Upper lobe of right lung (tissue), 1 donor: ENCODE measurements around the gene DGKI. TPM values are rescaled to one million over a fixed set of nuclear protein-coding genes. Genes with fewer than 3 reads are reported as not detected.

Source experiments
- ATAC-seq: fragments of 200-7000 bp; cut with Tn5 transposase; one replicate; pipeline ENCODE4 v1.9.1; 2020; ENCODE audit warnings: mild to moderate bottlenecking, moderate library complexity
- DNase-seq: peaks from one replicate; pipeline ENCODE4 v3.0.0-alpha.2; 2020
- H3K27ac ChIP-seq: fragments of 200-600 bp; one replicate; pipeline ENCODE4 v1.8.0; 2022
- H3K27me3 ChIP-seq: fragments of 200-600 bp; one replicate; pipeline ENCODE4 v1.8.0; 2022; ENCODE audit warnings: mild to moderate bottlenecking
- H3K36me3 ChIP-seq: fragments of 200-600 bp; one replicate; pipeline ENCODE4 v1.8.0; 2022
- H3K4me1 ChIP-seq: fragments of 200-600 bp; one replicate; pipeline ENCODE4 v1.8.0; 2022
- H3K4me3 ChIP-seq: fragments of 200-600 bp; one replicate; pipeline ENCODE4 v1.8.0; 2022; ENCODE audit warnings: mild to moderate bottlenecking
- H3K9me3 ChIP-seq: fragments of 200-600 bp; one replicate; pipeline ENCODE4 v1.8.0; 2022
- CTCF ChIP-seq: fragments of 200-600 bp; IDR thresholded peaks from one replicate; pipeline ENCODE4 v1.8.0; 2022; ENCODE audit warnings: antibody characterized with exemption
- intact Hi-C: fragments of 100-400 bp; cut with DNase I; formaldehyde crosslinking; loops from one replicate; pipeline ENCODE4 v1.11.0; 2022
- total RNA-seq: library from RNA; stranded (reverse); fragmentation: NEBNext Ultra II Directional; extraction: Animal tissue kit (Norgen Biotek cat#: 25700); gene quantifications from one replicate; pipeline ENCODE4 v1.2.1, GENCODE V29; 2021
- donor health status: DM: no; HTN: yes; CAD: no; lungs with severe emphysema.

The DGKI gene
- total RNA-seq, 1 donor from 2014 or later: 0.67 TPM

GRCh38 chr7:137685433-137686164, 161.2 kb downstream of the DGKI start:
- TF ChIP-seq CTCF: no peak
- H3K4me3 ChIP-seq: no peak overlapping the region
- H3K9me3 ChIP-seq: no peaks in the 10 kb centered on the region
- no peak for ATAC-seq
- no peaks in the 10 kb centered on the region for H3K4me1 ChIP-seq
- DNase-seq: no peak
- no peaks in the 10 kb centered on the region for H3K36me3 ChIP-seq
- no peaks in the 10 kb centered on the region for H3K27me3 ChIP-seq
- H3K27ac ChIP-seq: no peak overlapping the region
- intact Hi-C loops: no loop called here

GRCh38 chr7:137684776-137685175, 162.0 kb downstream of the DGKI start:
- no peak for ATAC-seq
- Histone ChIP-seq H3K4me3 (no peak overlapping the region), H3K27me3 (no peaks in the 10 kb centered on the region), H3K9me3 (no peaks in the 10 kb centered on the region), H3K27ac (no peak overlapping the region), H3K4me1 (no peaks in the 10 kb centered on the region), H3K36me3 (no peaks in the 10 kb centered on the region)
- DNase-seq: no peak
- no peak for TF ChIP-seq CTCF
- intact Hi-C loops: no loop called here

- Histone ChIP-seq H3K9me3 (no peaks in the 10 kb centered on the region), H3K27ac (no peak overlapping the region), H3K4me1 (no peaks in the 10 kb centered on the region), H3K36me3 (no peaks in the 10 kb centered on the region), H3K27me3 (no peaks in the 10 kb centered on the region), H3K4me3 (no peak overlapping the region)
- TF ChIP-seq CTCF: no peak
- intact Hi-C loops: no loop called here
- DNase-seq (no peak), ATAC-seq (no peak)
Measured at GRCh38 chr7:137684316-137684715, 162.5 kb downstream of the DGKI start.

GRCh38 chr7:137682596-137682995, 164.2 kb downstream of the DGKI start:
- ATAC-seq: no peak
- Histone ChIP-seq H3K4me3 (no peak overlapping the region), H3K27ac (no peak overlapping the region), H3K9me3 (no peaks in the 10 kb centered on the region), H3K36me3 (no peaks in the 10 kb centered on the region), H3K4me1 (no peaks in the 10 kb centered on the region), H3K27me3 (no peaks in the 10 kb centered on the region)
- no peak for TF ChIP-seq CTCF
- no peak for DNase-seq
- intact Hi-C loops: no loop called here

GRCh38 chr7:137681657-137682562, 164.9 kb downstream of the DGKI start:
- Histone ChIP-seq H3K27ac (no peak overlapping the region), H3K4me3 (no peak overlapping the region), H3K4me1 (no peaks in the 10 kb centered on the region), H3K27me3 (no peaks in the 10 kb centered on the region), H3K9me3 (no peaks in the 10 kb centered on the region), H3K36me3 (no peaks in the 10 kb centered on the region)
- no peak for ATAC-seq
- no peak for TF ChIP-seq CTCF
- DNase-seq: no peak
- intact Hi-C loops: no loop called here
